H1 (cell line): ENCODE results near the gene KIR3DL3. TPM values are rescaled to one million over a fixed set of nuclear protein-coding genes. Genes with fewer than 3 reads are reported as not detected.

ENCODE experiments used
- CTCF ChIA-PET: fragments of 300-600 bp; sonication (Branson Sonifier 250); formaldehyde crosslinking; loops from one replicate; lab custom pipeline; 2021; ENCODE audit not compliant: partially characterized antibody; lab: Charles Lee
- POLR2A ChIA-PET: fragments of 300-600 bp; sonication (Branson Sonifier 250); formaldehyde crosslinking; loops from one replicate; lab custom pipeline; 2021; ENCODE audit warnings: inconsistent platforms; ENCODE audit not compliant: partially characterized antibody; lab: Charles Lee
- DNase-seq, 2 experiments: peaks; one replicate each; pipeline versions ENCODE4 v3.0.0 to v3.0.0-alpha.2; 2010 to 2022; ENCODE audit warnings: low spot score in 2 of 2, low read depth in 1 of 2, mixed read lengths in 1 of 2
- FAIRE-seq: peaks from 2 replicates; lab custom pipeline; 2011; peaks lifted over from hg19 to GRCh38; lab: Jason Lieb, UNC
- H2AFZ ChIP-seq: 2 replicates; pipeline ENCODE4 v1.8.1; 2012; ENCODE audit warnings: low read length, inconsistent platforms
- H2AK5ac ChIP-seq: 2 replicates; pipeline ENCODE4 v1.6.1; 2013; ENCODE audit warnings: low read depth, low read length
- H2BK120ac ChIP-seq: replicated peaks from 2 replicates; pipeline ENCODE3; 2013; ENCODE audit warnings: low read depth, low read length, inconsistent platforms
- H2BK12ac ChIP-seq: 2 replicates; pipeline ENCODE4 v1.6.1; 2013; ENCODE audit warnings: low read depth, low read length
- H2BK15ac ChIP-seq: 2 replicates; pipeline ENCODE4 v1.6.1; 2013; ENCODE audit warnings: low read length
- H2BK20ac ChIP-seq: 2 replicates; pipeline ENCODE4 v1.6.1; 2013; ENCODE audit warnings: low read length
- H2BK5ac ChIP-seq: 2 replicates; pipeline ENCODE4 v1.6.1; 2013; ENCODE audit warnings: low read depth, low read length
- H3K14ac ChIP-seq: 2 replicates; pipeline ENCODE4 v1.6.1; 2013; ENCODE audit warnings: inconsistent platforms; ENCODE audit not compliant: insufficient read length
- H3K18ac ChIP-seq: 2 replicates; pipeline ENCODE4 v1.6.1; 2013; ENCODE audit warnings: low read length; ENCODE audit errors: extremely low read depth
- H3K23ac ChIP-seq: 2 replicates; pipeline ENCODE4 v1.6.1; 2013; ENCODE audit warnings: inconsistent platforms; ENCODE audit not compliant: insufficient read length
- H3K23me2 ChIP-seq: 2 replicates; pipeline ENCODE4 v1.6.1; 2013; ENCODE audit warnings: low read depth, low read length
- H3K27ac ChIP-seq: 2 replicates; pipeline ENCODE4 v1.6.1; 2011; ENCODE audit warnings: low read depth, low read length, inconsistent platforms
- H3K27me3 ChIP-seq, 4 experiments: replicated peaks in 1 of 4; 1 replicate in 1 of 4; 2 replicates in 3 of 4; pipeline versions ENCODE4 v1.6.1 to v1.8.1; 2011 to 2013; ENCODE audit warnings: low read length in 3 of 4, mild to moderate bottlenecking in 3 of 4, inconsistent platforms in 2 of 4, mixed read lengths in 2 of 4, moderate library complexity in 1 of 4; ENCODE audit not compliant: control insufficient read depth in 3 of 4, insufficient read depth in 3 of 4; ENCODE audit errors: extremely low read depth in 1 of 4
- H3K36me3 ChIP-seq, 4 experiments: 2 replicates each; pipeline versions ENCODE4 v1.6.1 to v1.8.1; 2011 to 2013; ENCODE audit warnings: mild to moderate bottlenecking in 4 of 4, low read length in 3 of 4, moderate library complexity in 2 of 4, control low read depth in 1 of 4, inconsistent platforms in 1 of 4; ENCODE audit not compliant: insufficient read depth in 4 of 4, control insufficient read depth in 2 of 4
- H3K4ac ChIP-seq: replicated peaks from 2 replicates; pipeline ENCODE3; 2013; ENCODE audit warnings: low read length, low read depth, mixed read lengths, inconsistent platforms; ENCODE audit not compliant: insufficient read length
- H3K4me1 ChIP-seq, 4 experiments: replicated peaks in 1 of 4; 1 replicate in 1 of 4; 2 replicates in 3 of 4; pipeline versions ENCODE4 v1.6.1 to v1.8.1; 2011 to 2013; ENCODE audit warnings: low read length in 3 of 4, inconsistent platforms in 2 of 4, mixed read lengths in 1 of 4; ENCODE audit not compliant: insufficient read depth in 4 of 4, control insufficient read depth in 3 of 4
- H3K4me2 ChIP-seq, 2 experiments: 2 replicates each; pipeline versions ENCODE4 v1.6.1 to v1.8.1; 2011 to 2013; ENCODE audit warnings: low read depth in 2 of 2, low read length in 2 of 2, control low read depth in 1 of 2, inconsistent platforms in 1 of 2, mild to moderate bottlenecking in 1 of 2; ENCODE audit not compliant: insufficient read depth in 1 of 2
- H3K4me3 ChIP-seq, 4 experiments: fragments of 200-600, 300-600 bp in 1 of 4; sonication (generic), shearing (Covaris generic), sonication (Bioruptor Twin) in 1 of 4; 2 replicates each; pipeline versions ENCODE4 v1.5.1 to v1.8.1; 2011 to 2016; ENCODE audit warnings: low read length in 4 of 4, low read depth in 3 of 4, control low read depth in 2 of 4, inconsistent platforms in 2 of 4, mild to moderate bottlenecking in 2 of 4, mixed read lengths in 1 of 4, moderate library complexity in 1 of 4; ENCODE audit not compliant: insufficient read depth in 2 of 4; ENCODE audit errors: extremely low read depth in 1 of 4
- H3K56ac ChIP-seq: replicated peaks from 2 replicates; pipeline ENCODE3; 2013; ENCODE audit warnings: low read depth, mild to moderate bottlenecking, mixed read lengths, low read length, inconsistent platforms; ENCODE audit not compliant: insufficient read length
- H3K79me1 ChIP-seq: 2 replicates; pipeline ENCODE4 v1.6.1; 2013; ENCODE audit warnings: low read depth, low read length, control low read depth
- H3K79me2 ChIP-seq, 2 experiments: 2 replicates each; pipeline versions ENCODE4 v1.6.1 to v1.8.1; 2012 to 2013; ENCODE audit warnings: low read length in 2 of 2, mild to moderate bottlenecking in 2 of 2, inconsistent platforms in 1 of 2; ENCODE audit not compliant: insufficient read depth in 2 of 2, control insufficient read depth in 1 of 2
- H3K9ac ChIP-seq, 4 experiments: replicated peaks in 1 of 4; 1 replicate in 1 of 4; 2 replicates in 3 of 4; pipeline versions ENCODE4 v1.6.1 to v1.8.1; 2011 to 2013; ENCODE audit warnings: low read depth in 3 of 4, low read length in 3 of 4, control low read depth in 2 of 4, mild to moderate bottlenecking in 2 of 4, moderate library complexity in 2 of 4, inconsistent platforms in 1 of 4; ENCODE audit errors: extremely low read depth in 1 of 4
- H3K9me3 ChIP-seq, 2 experiments: 2 replicates each; pipeline versions ENCODE4 v1.6.1 to v1.8.1; 2012 to 2013; ENCODE audit warnings: mild to moderate bottlenecking in 2 of 2, moderate library complexity in 2 of 2, control low read depth in 1 of 2, inconsistent platforms in 1 of 2, low read depth in 1 of 2, low read length in 1 of 2, mixed read lengths in 1 of 2; ENCODE audit not compliant: insufficient read depth in 2 of 2
- H4K20me1 ChIP-seq, 2 experiments: replicated peaks in 1 of 2; 2 replicates each; pipeline versions ENCODE3 to v1.8.1; 2011 to 2013; ENCODE audit warnings: inconsistent platforms in 2 of 2, low read length in 2 of 2, mild to moderate bottlenecking in 1 of 2; ENCODE audit not compliant: insufficient read depth in 2 of 2, control insufficient read depth in 1 of 2
- H4K5ac ChIP-seq: 2 replicates; pipeline ENCODE4 v1.6.1; 2013; ENCODE audit warnings: low read length, low read depth, mixed read lengths, inconsistent platforms; ENCODE audit not compliant: insufficient read length
- H4K8ac ChIP-seq: 2 replicates; pipeline ENCODE4 v1.8.0; 2013; ENCODE audit warnings: mild to moderate bottlenecking, moderate library complexity, low read length, inconsistent platforms; ENCODE audit not compliant: insufficient read depth; ENCODE audit errors: extremely low read depth
- H4K91ac ChIP-seq: replicated peaks from 2 replicates; pipeline ENCODE3; 2013; ENCODE audit warnings: low read length, mixed read lengths, inconsistent platforms; ENCODE audit not compliant: insufficient read length
- CREB1 ChIP-seq: IDR thresholded peaks from 2 replicates; pipeline ENCODE4 v1.6.1; 2012; ENCODE audit warnings: inconsistent platforms
- EGR1 ChIP-seq: IDR thresholded peaks from 2 replicates; pipeline ENCODE4 v1.6.1; 2011; ENCODE audit warnings: low read depth, low read length, borderline replicate concordance
- HDAC6 ChIP-seq: IDR thresholded peaks from one replicate; pipeline ENCODE4 v1.7.1; 2012; ENCODE audit warnings: low read depth, mild to moderate bottlenecking, inconsistent platforms, low read length, moderate library complexity
- JUND ChIP-seq: IDR thresholded peaks from 2 replicates; pipeline ENCODE4 v1.6.1; 2011; ENCODE audit warnings: mild to moderate bottlenecking, improper control_type of control experiment, low read length
- KDM4A ChIP-seq: IDR thresholded peaks from one replicate; pipeline ENCODE4 v1.7.1; 2012; ENCODE audit warnings: low read depth, mild to moderate bottlenecking, moderate library complexity, low read length, inconsistent platforms; ENCODE audit not compliant: severe bottlenecking
- POLR2A ChIP-seq, 2 experiments: IDR thresholded peaks; 1 replicate in 1 of 2; 2 replicates in 1 of 2; pipeline ENCODE4 v1.6.1; 2011; ENCODE audit warnings: low read depth in 2 of 2, low read length in 2 of 2, mild to moderate bottlenecking in 2 of 2; ENCODE audit errors: control extremely low read depth in 1 of 2
- RBBP5 ChIP-seq: IDR thresholded peaks from 2 replicates; pipeline ENCODE4 v1.7.1; 2012; ENCODE audit warnings: low read depth, mild to moderate bottlenecking, inconsistent platforms, low read length, moderate library complexity, borderline replicate concordance
- SIRT6 ChIP-seq: IDR thresholded peaks from one replicate; pipeline ENCODE4 v1.7.1; 2012; ENCODE audit warnings: low read length, inconsistent platforms
- SIX5 ChIP-seq: IDR thresholded peaks from 2 replicates; pipeline ENCODE4 v1.6.1; 2011; ENCODE audit warnings: mild to moderate bottlenecking, low read depth, low read length
- SP4 ChIP-seq: IDR thresholded peaks from 2 replicates; pipeline ENCODE4 v1.6.1; 2012; ENCODE audit warnings: low read length, inconsistent platforms
- WGBS, 2 experiments: shearing (Covaris generic) in 1 of 2; methylation state at CpG; one replicate each; pipeline versions ENCODE4 v1.1.6 to v1.1.7; 2013 to 2015; ENCODE audit warnings: low lambda C conversion rate in 2 of 2, mixed read lengths in 2 of 2, inconsistent platforms in 1 of 2, low coverage in 1 of 2, missing lambda C conversion rate in 1 of 2; ENCODE audit not compliant: insufficient replicate concordance in 2 of 2, insufficient coverage in 1 of 2, insufficient read length in 1 of 2; ENCODE audit errors: extremely low coverage in 1 of 2, missing lambda C conversion rate in 1 of 2; 5-methylcytosine and 5-hydroxymethylcytosine counted together
- polyA plus RNA-seq, 7 experiments: library from polyadenylated mRNA; depleted of rRNA in 3 of 7; stranded (reverse) in 5 of 7; unstranded in 2 of 7; fragments of >200 nt in 5 of 7; fragments of 200-250 nt in 2 of 7; gene quantifications; 1 replicate in 5 of 7; 2 replicates in 1 of 7; 4 replicates in 1 of 7; pipeline versions ENCODE4 v1.2.1 to v1.2.3, GENCODE V29; 2011 to 2013; ENCODE audit warnings: missing spikeins in 2 of 7, mixed read lengths in 2 of 7
- total RNA-seq: library from RNA; stranded (reverse); fragmentation: NEBNext Ultra II Directional; extraction: Animal tissue kit (Norgen Biotek cat#: 25700); gene quantifications from 2 replicates; pipeline ENCODE4 v1.2.1, GENCODE V29; 2021

The KIR3DL3 gene
- total and polyA plus RNA-seq, 2 of the 8 experiments (the other 6 are each of a cell fraction or from before 2014, with no cell fraction given) = not detected

DNA sequence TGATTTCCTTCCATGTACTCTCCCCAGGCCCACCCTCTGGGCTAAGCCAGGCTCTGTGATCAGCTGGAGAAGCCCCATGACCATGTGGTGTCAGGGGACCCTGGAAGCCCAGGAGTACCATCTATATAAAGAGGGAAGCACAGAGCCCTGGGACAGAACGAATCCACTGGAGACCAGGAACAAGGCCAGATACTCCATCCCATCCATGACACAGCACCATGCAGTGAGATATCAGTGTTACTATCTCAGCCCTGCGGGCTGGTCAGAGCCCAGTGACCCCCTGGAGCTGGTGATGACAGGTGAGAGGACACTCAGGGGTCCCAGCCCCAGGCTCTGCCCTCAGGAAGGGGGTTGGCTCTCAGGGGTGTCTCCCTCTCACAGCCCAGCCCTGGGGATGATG is 27.5 kb upstream of the KIR3DL3 start:
- CTCF ChIA-PET = no interaction called here
- no peak overlapping the region for H2BK5ac ChIP-seq
- no peak for TF ChIP-seq POLR2A (IDR thresholded peaks at IDR 0.05; ENCODE audit: control extremely low read depth in 1 of 2, low read depth in 2 of 2, low read length in 2 of 2)
- TF ChIP-seq SIRT6 = no peak
- no peak for TF ChIP-seq SP4
- TF ChIP-seq RBBP5 = no peak
- TF ChIP-seq HDAC6 = no peak
- TF ChIP-seq EGR1 = no peak
- TF ChIP-seq SIX5 = no peak
- TF ChIP-seq KDM4A = no peak
- no peak for TF ChIP-seq JUND
- no peak for TF ChIP-seq CREB1

More for the DNA sequence above, 27.5 kb upstream of the KIR3DL3 start:
- Histone ChIP-seq H3K27me3 (no peaks in the 10 kb centered on the region), H3K4me3 (no peak overlapping the region), H4K91ac (no peak overlapping the region), H3K27ac (no peak overlapping the region), H3K14ac (no peak overlapping the region), H4K8ac (no peak overlapping the region; the same call in 1 of the 2 replicates), H2AFZ (no peak overlapping the region), H2BK120ac (no peak overlapping the region), H3K9me3 (peaks cover 45 to 81% of the 10 kb centered on the region in 2 experiments), H3K4ac (no peak overlapping the region), H2BK15ac (no peak overlapping the region), H3K23me2 (no peaks in the 10 kb centered on the region), H4K5ac (no peak overlapping the region), H3K4me1 (no peaks in the 10 kb centered on the region), H2BK12ac (no peak overlapping the region), H2BK20ac (no peak overlapping the region), H2AK5ac (no peak overlapping the region), H3K4me2 (no peak overlapping the region), H4K20me1 (no peaks in the 10 kb centered on the region), H3K56ac (no peak overlapping the region), H3K18ac (no peak overlapping the region), H3K23ac (no peak overlapping the region), H3K79me2 (no peaks in the 10 kb centered on the region), H3K36me3 (no peaks in the 10 kb centered on the region), H3K79me1 (no peaks in the 10 kb centered on the region), H3K9ac (no peak overlapping the region)
- DNase-seq = no peak
- no peak for FAIRE-seq
- 35% methylated on average over 2 of the region's 2 CpGs; no CpG with 5 or more reads in 1 of the 2 experiments for WGBS, 2 experiments
- POLR2A ChIA-PET = no interaction called here
